Activated CD4-positive, CD25-positive, alpha-beta regulatory T cell treated with anti-CD3 and anti-CD28 coated beads, Interleukin-2, amount 50 U/mL, for 16 hours (primary cell): ENCODE data around the gene RAB11FIP4.
"Not testable (repeated sequence)": the region's sequence is repeated elsewhere in the genome, so short reads cannot be mapped to it uniquely, and the experiment has no call there.

Source experiments
- DNase-seq: peaks from one replicate; pipeline ENCODE4 v3.0.0-alpha.2; 2020; ENCODE audit warnings: low read depth, low spot score

The RAB11FIP4 gene

GRCh38 chr17:31391496-31391949 is at the start of gene RAB11FIP4:
Gene RAB11FIP4, plus strand, starts transcription at chr17:31391675. Its CDS starts 178 bp downstream, at chr17:31391853.
- DNase-seq = no peak

DNA sequence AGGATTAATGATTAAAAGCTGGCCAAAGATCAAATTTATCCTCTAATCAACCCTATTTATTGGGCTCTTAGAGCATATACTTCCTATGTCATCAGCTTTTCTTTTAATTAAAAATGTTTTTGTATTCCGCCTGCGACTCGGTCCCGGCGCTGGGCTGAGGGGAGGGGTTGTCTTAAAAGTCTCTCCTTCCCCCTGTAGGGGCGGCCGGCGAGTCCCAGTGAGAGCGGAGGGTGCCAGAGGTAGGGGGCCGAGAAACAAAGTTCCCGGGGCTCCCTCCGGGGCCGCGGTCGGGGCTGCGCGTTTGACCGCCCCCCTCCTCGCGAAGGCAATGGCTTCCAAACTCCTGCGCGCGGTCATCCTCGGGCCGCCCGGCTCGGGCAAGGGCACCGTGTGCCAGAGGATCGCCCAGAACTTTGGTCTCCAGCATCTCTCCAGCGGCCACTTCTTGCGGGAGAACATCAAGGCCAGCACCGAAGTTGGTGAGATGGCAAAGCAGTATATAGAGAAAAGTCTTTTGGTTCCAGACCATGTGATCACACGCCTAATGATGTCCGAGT is 46.2 kb upstream of the RAB11FIP4 start:
- DNase-seq = not testable (repeated sequence)

GRCh38 chr17:31349454-31349853 is 42.0 kb upstream of the RAB11FIP4 start:
- DNase-seq = no peak

DNA sequence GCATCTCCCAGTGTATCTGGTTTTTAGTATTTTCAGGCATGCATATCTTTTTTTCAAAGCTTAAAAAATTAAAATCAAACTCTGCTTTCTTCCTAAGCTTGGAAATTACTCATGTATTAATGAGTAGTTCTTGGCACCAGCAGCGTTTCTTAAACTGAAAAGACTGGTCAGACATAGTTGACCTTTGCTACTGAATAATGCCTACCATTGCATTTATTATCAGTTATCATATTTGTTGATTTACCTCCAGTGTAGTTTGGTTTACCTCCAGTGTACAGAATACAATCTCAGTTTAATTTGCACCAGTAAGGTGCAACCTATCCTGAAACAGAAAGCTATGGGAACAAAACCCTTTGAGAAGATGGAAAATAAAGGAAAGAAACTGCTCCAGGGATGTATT is 35.5 kb upstream of the RAB11FIP4 start:
- DNase-seq = no peak

DNA sequence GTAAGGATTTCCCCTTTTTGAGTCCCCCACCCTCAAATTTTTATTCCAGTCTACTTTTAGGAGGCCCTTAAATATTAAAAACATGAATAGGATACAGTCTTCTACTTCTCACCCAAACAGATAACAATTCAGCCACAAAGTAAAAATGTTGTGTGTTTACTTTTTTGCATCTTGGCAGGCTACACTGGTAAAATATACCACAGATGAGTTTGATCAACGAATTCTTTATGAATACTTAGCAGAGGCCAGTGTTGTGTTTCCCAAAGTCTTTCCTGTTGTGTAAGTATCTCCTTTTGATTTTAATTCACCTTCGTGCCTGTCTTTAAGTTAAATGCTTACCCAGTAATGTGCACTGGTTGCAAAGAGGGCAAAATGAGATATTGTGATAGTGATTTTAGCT is 34.4 kb upstream of the RAB11FIP4 start:
- no peak for DNase-seq

DNA sequence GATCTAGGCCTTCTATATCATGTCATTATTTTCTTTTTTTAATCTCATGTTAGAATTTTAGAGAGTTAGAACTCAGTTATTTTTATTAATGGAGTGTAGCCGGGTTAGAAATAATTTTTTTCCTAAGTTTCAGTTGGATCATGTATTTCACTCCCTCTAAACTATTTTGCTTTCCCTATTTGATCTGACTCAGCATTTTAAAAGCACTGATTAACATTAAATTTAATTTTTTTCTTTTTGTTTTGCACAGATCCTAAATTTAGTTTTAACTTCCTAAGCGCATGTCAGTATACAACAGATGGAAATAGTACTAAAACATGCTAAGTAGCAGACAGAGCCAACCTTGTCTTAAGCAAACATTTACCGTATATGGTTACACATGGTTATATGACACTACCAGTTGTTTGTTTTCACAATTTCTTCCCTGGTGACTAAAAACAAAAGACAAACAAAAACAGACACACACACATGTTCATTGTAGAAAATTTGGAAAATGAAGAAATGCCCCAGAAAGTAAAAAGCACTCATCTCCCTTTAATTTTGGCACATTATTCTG is 33.6 kb upstream of the RAB11FIP4 start:
- no peak for DNase-seq

GRCh38 chr17:31364012-31364411 is 27.5 kb upstream of the RAB11FIP4 start:
- no peak for DNase-seq

- no peak for DNase-seq
Measured at GRCh38 chr17:31366088-31366487, 25.4 kb upstream of the RAB11FIP4 start.

GRCh38 chr17:31369266-31369665 is 22.2 kb upstream of the RAB11FIP4 start:
- no peak for DNase-seq

- DNase-seq = no peak
Measured at GRCh38 chr17:31371511-31372097, 19.9 kb upstream of the RAB11FIP4 start.

GRCh38 chr17:31373150-31374093 is 18.1 kb upstream of the RAB11FIP4 start:
- no peak for DNase-seq

DNA sequence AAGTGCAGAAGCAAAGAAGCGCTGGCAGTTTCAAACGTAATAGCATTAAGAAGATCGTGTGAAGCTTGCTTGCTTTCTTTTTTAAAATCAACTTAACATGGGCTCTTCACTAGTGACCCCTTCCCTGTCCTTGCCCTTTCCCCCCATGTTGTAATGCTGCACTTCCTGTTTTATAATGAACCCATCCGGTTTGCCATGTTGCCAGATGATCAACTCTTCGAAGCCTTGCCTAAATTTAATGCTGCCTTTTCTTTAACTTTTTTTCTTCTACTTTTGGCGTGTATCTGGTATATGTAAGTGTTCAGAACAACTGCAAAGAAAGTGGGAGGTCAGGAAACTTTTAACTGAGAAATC is 17.4 kb upstream of the RAB11FIP4 start:
- no peak for DNase-seq

DNA sequence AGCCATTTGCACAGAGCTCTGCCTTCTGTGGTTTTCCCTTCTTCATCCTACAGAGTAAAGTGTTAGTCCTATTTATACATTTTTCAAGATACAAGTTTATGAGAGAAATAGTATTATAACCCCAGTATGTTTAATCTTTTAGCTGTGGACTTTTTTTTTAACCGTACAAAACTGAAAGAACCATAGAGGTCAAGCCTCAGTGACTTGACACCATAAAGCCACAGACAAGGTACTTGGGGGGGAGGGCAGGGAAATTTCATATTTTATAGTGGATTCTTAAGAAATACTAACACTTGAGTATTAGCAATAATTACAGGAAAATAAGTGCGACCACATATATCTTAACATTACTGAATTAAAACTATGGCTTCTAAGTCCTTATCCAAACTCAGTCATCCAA is 17.0 kb upstream of the RAB11FIP4 start:
- no peak for DNase-seq

DNA sequence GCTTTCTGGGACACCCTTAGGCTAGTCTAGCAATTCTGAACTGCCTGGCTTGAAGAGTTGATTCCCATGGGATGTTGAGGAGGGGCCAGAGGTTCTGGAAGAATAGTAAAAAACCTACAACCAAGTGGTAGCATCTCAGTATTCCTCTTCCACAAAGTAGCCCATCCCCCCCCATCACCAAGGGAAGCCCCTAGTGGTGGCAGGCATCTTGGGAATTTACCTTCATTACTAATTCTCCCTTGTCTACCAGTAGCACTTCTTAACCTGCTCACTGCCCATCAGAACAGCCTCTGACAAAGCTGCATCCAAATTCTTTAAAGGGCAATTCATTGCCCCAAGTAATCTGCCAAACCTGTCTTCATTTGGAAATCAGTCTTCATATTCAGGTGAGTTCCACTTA is 12.8 kb upstream of the RAB11FIP4 start:
- no peak for DNase-seq

DNA sequence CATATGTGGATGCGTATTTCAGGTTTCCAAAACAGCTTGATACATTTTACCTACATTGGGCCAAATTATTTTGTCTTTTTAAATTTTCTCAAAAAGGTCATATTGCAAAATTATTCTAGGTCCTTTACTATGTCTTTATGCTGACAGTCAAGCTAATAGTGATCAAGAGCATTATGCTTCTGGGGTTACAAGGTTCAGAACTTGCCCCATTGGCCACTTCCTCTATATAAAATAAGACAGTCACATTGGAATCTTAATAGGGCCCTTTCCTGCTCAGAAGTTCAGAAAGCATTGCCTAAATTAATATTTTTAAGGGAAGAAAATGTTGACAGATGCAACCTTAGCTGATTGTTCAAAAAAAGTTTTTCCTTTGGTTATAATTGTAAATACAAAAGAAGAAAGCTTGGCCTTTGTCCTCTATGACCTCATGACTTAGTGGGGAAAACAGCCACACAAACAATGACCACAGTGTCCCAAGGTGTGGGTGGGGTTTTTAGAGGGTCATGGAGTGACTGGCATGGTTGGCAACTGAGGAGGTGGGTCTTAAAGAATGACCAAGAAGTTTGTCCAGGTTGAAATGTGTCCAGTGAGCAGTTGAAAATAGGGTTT is 11.8 kb upstream of the RAB11FIP4 start:
- DNase-seq = no peak

GRCh38 chr17:31381165-31381668 is 10.3 kb upstream of the RAB11FIP4 start:
- no peak for DNase-seq

DNA sequence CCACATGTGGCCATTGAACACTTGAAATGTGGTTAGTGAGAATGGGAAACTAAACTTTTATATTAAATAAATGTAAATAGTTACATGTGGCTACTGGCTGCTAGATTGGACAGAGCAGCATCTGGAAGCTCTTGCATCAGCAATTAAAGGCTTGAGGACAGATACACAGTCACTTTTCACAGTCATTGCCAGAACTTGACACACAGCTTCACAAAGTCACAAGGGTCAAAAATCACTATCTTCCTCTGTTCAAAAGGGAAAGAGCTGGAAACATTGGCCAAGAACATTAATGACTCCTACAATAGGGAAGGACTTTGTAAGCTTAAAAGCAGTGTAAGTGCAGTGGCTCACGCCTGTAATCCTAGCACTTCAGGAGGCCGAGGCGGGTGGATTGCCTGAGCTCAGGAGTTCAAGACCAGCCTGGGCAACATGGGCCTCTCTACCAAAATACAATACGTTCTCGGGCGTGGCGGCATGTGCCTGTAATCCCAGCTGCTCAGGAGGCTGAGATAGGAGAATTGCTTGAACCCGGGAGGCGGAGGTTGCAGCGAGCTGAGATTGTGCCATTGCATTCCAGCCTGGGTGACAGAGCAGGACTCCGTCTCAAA is 8.7 kb upstream of the RAB11FIP4 start:
- not testable (repeated sequence) for DNase-seq

GRCh38 chr17:31383488-31383887 is 8.0 kb upstream of the RAB11FIP4 start:
- DNase-seq = not testable (repeated sequence)

DNA sequence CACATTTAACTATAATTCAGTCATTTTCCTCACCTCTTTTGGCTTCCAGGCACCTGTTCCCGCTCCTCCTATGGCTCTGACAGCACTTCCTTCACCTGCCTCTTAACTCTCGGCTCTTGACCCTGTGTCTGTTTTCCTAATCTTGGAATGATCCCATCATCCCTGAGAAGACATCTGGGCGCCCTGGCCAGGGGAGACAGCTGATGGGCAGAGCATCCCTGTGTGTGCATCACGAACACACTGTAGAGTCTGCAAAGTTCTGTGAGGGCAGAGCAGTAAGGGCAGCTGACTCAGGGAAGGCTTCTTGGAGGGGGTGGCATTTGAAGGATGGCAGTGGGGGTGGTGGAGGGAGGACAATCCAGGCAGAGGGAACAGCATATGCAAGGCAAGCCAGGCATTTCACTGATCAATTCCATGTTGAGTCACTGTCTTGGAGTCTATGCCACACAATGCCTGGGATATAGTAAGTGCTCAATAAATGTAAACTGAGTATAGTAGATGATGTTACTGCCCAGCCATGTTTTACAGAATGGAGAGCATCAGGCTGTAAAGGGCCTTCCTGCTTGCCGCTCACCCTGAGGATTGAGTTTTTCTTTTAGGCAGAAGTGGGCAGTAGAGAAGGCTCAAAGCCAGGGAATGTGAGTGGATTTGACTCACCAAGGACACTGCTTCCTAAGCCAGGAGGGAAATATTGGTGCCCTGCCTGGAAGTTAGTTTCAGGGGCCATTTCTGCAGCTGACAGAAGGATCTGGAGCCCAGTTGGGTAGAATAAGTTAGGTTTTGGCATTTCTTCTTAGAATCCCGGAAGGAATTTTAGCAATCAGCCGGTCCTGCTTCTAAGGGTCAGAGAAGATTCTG is 5.8 kb upstream of the RAB11FIP4 start:
- no peak for DNase-seq

GRCh38 chr17:31386542-31387075 is 4.9 kb upstream of the RAB11FIP4 start:
- no peak for DNase-seq
